Right lobe of liver (tissue), 6 donors: ENCODE measurements around the gene STX8. TPM values are rescaled to one million over a fixed set of nuclear protein-coding genes. Genes with fewer than 3 reads are reported as not detected.

Source experiments
- ATAC-seq, 4 donors: fragments of 200-7000 bp; cut with Tn5 transposase; one replicate each; pipeline ENCODE4 v1.9.1; 2020; ENCODE audit warnings: mild to moderate bottlenecking in 4 of 4, moderate library complexity in 4 of 4
- DNase-seq, 3 donors: peaks; one replicate each; pipeline ENCODE4 v3.0.0-alpha.2; 2020
- H3K27ac ChIP-seq, 3 donors: fragments of 200-600 bp; one replicate each; pipeline ENCODE4 v1.8.0; 2022
- H3K27me3 ChIP-seq, 2 donors: fragments of 200-600 bp; one replicate each; pipeline ENCODE4 v1.8.0; 2022
- H3K36me3 ChIP-seq, 4 donors: fragments of 200-600 bp; sonication (generic) in 1 of 4; one replicate each; pipeline versions ENCODE4 v1.5.1 to v1.8.0; 2017 to 2022; ENCODE audit warnings: control low read depth in 1 of 4
- H3K4me1 ChIP-seq, 4 donors: fragments of 200-600 bp; sonication (generic) in 1 of 4; one replicate each; pipeline versions ENCODE4 v1.5.1 to v1.8.0; 2017 to 2022; ENCODE audit warnings: control low read depth in 1 of 4
- H3K4me3 ChIP-seq, 3 donors: fragments of 200-600 bp; one replicate each; pipeline ENCODE4 v1.8.0; 2022
- H3K9me3 ChIP-seq, 4 donors: fragments of 200-600 bp; sonication (generic) in 1 of 4; one replicate each; pipeline versions ENCODE4 v1.5.1 to v1.8.0; 2017 to 2022; ENCODE audit warnings: control low read depth in 1 of 4
- POLR2A ChIP-seq: fragments of 450-650 bp; IDR thresholded peaks from one replicate; pipeline ENCODE4 v1.6.1; 2017; ENCODE audit warnings: antibody characterized with exemption, mild to moderate bottlenecking
- WGBS: methylation state at CpG from one replicate; pipeline ENCODE4 v1.1.6; 2018; ENCODE audit warnings: low coverage, low lambda C conversion rate; ENCODE audit not compliant: insufficient coverage; ENCODE audit errors: missing lambda C conversion rate; 5-methylcytosine and 5-hydroxymethylcytosine counted together
- intact Hi-C, 2 donors: fragments of 100-400 bp; cut with DNase I; formaldehyde crosslinking; loops; one replicate each; pipeline versions ENCODE4 v1.11.2 to v1.14.1; 2022
- total RNA-seq, 6 experiments: library from RNA; depleted of rRNA in 2 of 6; stranded (reverse); fragments of >200 nt in 2 of 6; fragmentation: NEBNext Ultra II Directional in 3 of 6; extraction: Animal tissue kit (Norgen Biotek cat#: 25700) in 3 of 6; gene quantifications; one replicate each; pipeline versions ENCODE4 v1.1.0 to v1.2.4, GENCODE V29; 2016 to 2023
- TF ChIP-seq, protein P1 (sequence below), 4 donors: fragments of 200-600 bp in 3 of 4; fragments of 450-650 bp in 1 of 4; IDR thresholded peaks; one replicate each; pipeline versions ENCODE4 v1.5.1 to v1.8.0; 2016 to 2022; ENCODE audit warnings: antibody characterized with exemption in 4 of 4, mild to moderate bottlenecking in 2 of 4
- donor health status: DM: no; HTN: yes; CAD: no.
- donor health status: DM: no; HTN: no; CAD: no.
- donor health status: DM: no; HTN: no; CAD: no.
- donor health status: DM: no; HTN: yes; CAD: no.
- donor health status: DM: no; HTN: yes; CAD: no.

Gene STX8
- total RNA-seq, 6 experiments from 2014 or later, result 20.6 to 35.3 (median 27.7) TPM

DNA sequence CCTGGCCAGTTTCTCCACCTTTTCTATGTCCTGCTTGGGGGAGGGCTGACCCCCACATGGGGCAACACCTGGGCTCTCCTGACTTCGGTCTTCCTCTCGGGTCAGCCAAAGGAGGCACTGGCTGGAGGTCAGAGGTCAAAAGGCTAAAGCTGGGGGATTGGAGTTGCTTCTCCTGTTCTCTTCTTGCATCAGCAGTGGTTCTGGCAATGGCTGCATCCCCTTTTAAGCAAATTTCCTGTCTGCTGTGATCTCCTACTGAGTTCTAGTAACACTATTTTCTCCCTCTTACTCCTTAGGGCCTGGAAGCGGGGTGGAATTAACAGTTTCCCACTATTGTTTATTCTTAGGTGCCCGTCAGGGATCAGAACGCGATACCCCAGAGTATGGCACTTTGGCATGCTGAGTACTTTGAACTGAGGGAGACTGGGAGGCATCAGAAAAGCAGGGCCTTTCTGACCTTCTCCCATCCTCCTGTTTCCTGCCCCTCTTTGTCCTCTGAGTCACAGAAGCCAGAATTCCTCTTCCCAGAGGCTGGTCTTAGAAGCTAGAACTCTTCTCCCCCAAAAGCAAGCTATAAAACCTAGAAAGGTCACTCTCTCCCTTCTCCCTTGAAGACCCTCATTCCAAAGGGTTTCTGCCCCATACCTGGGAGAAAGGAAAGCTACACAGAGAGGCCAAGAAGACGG is 268.2 kb downstream of the STX8 start:
- H3K9me3 ChIP-seq, result no peaks in the 10 kb centered on the region
- H3K36me3 ChIP-seq, result no peaks in the 10 kb centered on the region
- 69% methylated on average over 6 of the region's 7 CpGs for WGBS
- no peak overlapping the region for H3K27ac ChIP-seq
- no peak overlapping the region for H3K4me3 ChIP-seq
- DNase-seq, result no peak
- intact Hi-C loops, result no loop called here
- TF ChIP-seq, protein P1, sequence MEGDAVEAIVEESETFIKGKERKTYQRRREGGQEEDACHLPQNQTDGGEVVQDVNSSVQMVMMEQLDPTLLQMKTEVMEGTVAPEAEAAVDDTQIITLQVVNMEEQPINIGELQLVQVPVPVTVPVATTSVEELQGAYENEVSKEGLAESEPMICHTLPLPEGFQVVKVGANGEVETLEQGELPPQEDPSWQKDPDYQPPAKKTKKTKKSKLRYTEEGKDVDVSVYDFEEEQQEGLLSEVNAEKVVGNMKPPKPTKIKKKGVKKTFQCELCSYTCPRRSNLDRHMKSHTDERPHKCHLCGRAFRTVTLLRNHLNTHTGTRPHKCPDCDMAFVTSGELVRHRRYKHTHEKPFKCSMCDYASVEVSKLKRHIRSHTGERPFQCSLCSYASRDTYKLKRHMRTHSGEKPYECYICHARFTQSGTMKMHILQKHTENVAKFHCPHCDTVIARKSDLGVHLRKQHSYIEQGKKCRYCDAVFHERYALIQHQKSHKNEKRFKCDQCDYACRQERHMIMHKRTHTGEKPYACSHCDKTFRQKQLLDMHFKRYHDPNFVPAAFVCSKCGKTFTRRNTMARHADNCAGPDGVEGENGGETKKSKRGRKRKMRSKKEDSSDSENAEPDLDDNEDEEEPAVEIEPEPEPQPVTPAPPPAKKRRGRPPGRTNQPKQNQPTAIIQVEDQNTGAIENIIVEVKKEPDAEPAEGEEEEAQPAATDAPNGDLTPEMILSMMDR (IDR thresholded peaks at IDR 0.05), result no peak
- no peak for TF ChIP-seq POLR2A
- ATAC-seq, result no peak
- H3K4me1 ChIP-seq, result no peaks in the 10 kb centered on the region
- H3K27me3 ChIP-seq, result no peaks in the 10 kb centered on the region

DNA sequence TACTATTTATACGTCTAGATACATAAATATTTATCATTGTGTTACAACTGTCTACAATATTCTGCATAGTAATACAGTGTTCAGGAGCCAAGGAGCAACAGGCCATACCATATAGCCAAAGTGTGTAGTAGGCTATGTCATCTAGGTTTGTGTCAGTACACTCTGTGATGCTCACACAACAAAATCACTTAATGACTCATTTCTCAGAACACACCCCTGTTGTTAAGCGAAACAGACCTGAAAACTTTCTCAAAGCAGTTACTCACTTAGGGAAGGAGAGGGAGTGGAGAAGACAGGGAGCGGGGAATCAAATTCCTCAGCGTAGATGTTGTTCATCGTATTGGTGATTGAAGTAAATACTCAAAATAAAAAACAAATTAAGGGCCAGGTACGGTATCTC is 269.5 kb downstream of the STX8 start:
- DNase-seq, result no peak
- no peaks in the 10 kb centered on the region for H3K4me1 ChIP-seq
- H3K9me3 ChIP-seq, result no peaks in the 10 kb centered on the region
- no peak overlapping the region for H3K4me3 ChIP-seq
- H3K27me3 ChIP-seq, result no peaks in the 10 kb centered on the region
- H3K27ac ChIP-seq, result no peak overlapping the region
- TF ChIP-seq POLR2A, result no peak
- TF ChIP-seq, protein P1 (IDR thresholded peaks at IDR 0.05), result no peak
- H3K36me3 ChIP-seq, result no peaks in the 10 kb centered on the region
- no peak for ATAC-seq
- intact Hi-C loops, result no loop called here
- WGBS, result 70% methylated on average over 5 of the region's 6 CpGs

DNA sequence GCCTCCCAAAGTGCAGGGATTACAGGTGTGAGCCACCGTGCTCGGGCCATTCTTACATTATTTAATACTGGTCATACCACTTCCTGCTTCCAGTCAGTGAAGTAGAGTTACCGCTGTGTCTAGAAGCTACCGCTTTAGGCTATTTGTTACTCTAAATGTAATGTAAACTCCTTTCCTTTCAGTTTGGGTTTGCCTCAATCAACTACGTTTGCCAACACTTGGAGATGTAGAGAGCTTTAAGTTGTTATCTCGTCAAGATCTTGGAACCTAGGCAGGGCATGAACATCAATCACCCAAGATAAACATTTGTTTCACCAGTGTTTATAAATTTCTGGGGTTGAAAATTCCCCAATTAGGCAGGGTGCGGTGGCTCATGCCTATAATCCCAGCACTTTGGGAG is 275.9 kb downstream of the STX8 start:
- H3K4me3 ChIP-seq, result no peak overlapping the region
- TF ChIP-seq, protein P1 (IDR thresholded peaks at IDR 0.05), result no peak
- no peak for TF ChIP-seq POLR2A
- ATAC-seq, result no peak
- 83% methylated on average over 6 of the region's 7 CpGs for WGBS
- intact Hi-C loops, result loop anchor here in 1 of 2 donors (10.0 kb wide), 1 partner anchor 305 kb away; no protein-coding TSS in a partner anchor
- H3K9me3 ChIP-seq, result no peaks in the 10 kb centered on the region
- peaks cover 0 to 20% (median 9%) of the 10 kb centered on the region in 4 donors for H3K4me1 ChIP-seq
- no peaks in the 10 kb centered on the region for H3K27me3 ChIP-seq
- H3K36me3 ChIP-seq, result no peaks in the 10 kb centered on the region
- no peak for DNase-seq
- H3K27ac ChIP-seq, result no peak overlapping the region

DNA sequence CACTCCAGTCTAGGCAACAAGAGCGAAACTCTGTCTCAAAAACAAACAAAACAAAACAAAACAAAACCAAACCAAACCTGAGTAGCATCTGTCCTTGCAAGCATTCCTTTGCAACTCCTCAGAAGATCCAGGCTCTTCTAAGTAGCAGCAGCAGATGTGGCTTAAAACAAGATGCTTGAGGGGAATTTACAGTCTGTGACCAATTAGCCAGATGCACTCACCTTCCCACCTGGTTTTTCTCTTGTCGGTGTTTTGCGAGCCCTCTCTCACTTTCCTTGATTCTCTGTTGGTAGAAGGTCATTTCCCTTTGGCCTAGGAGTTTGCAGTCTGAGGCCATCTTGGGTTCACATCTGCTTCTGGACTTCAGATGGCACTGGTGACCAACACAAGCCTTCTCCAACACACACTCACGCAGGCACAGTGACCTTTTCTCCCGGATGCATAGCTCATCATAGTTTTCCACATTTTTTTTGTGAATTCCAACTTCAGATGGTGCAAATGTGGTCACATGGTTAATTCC is 276.8 kb downstream of the STX8 start:
- ATAC-seq, result peak in 2 of 4 donors; percentile 15 to 28
- Histone ChIP-seq H3K9me3 (no peaks in the 10 kb centered on the region), H3K4me3 (no peak overlapping the region), H3K36me3 (no peaks in the 10 kb centered on the region), H3K27me3 (no peaks in the 10 kb centered on the region), H3K4me1 (peaks cover 0 to 20% (median 9%) of the 10 kb centered on the region in 4 donors), H3K27ac (peak overlapping the region in 1 of 3 donors; percentile 59)
- no peak for TF ChIP-seq POLR2A
- TF ChIP-seq, protein P1 (IDR thresholded peaks at IDR 0.05), result peak in 1 of 4 donors; percentile 5
- DNase-seq, result no peak
- WGBS, result 77% methylated on average over 3 of the region's 5 CpGs
- intact Hi-C loops, result loop anchor here in 1 of 2 donors (10.0 kb wide), 1 partner anchor 304 kb away; no protein-coding TSS in a partner anchor
